Chondrocyte (in vitro differentiated cells): ENCODE data around the gene FER1L5. TPM values are rescaled to one million over a fixed set of nuclear protein-coding genes. Genes with fewer than 3 reads are reported as not detected.
A peak's percentile ranks its signal among the peaks of the same experiment; 100 is the strongest.
"Not testable (repeated sequence)": the region's sequence is repeated elsewhere in the genome, so short reads cannot be mapped to it uniquely, and the experiment has no call there.

Experiments used
- DNase-seq: peaks from one replicate; pipeline ENCODE4 v3.0.0; 2021; ENCODE audit warnings: mixed read lengths, low spot score
- H3K27ac Mint-ChIP-seq: one replicate; pipeline ENCODE4 v1.8.0; 2021; ENCODE audit warnings: mild to moderate bottlenecking, moderate library complexity, mixed read lengths; ENCODE audit not compliant: unreplicated experiment
- H3K27me3 Mint-ChIP-seq: 2 replicates; pipeline ENCODE4 v1.8.0; 2021; ENCODE audit warnings: low read depth, mixed read lengths
- H3K36me3 Mint-ChIP-seq: 2 replicates; pipeline ENCODE4 v1.8.0; 2021; ENCODE audit warnings: low read depth, mixed read lengths
- H3K4me1 Mint-ChIP-seq: 2 replicates; pipeline ENCODE4 v1.8.0; 2021; ENCODE audit warnings: low read depth, mild to moderate bottlenecking, mixed read lengths
- H3K4me3 Mint-ChIP-seq: one replicate; pipeline ENCODE4 v1.8.0; 2021; ENCODE audit warnings: mild to moderate bottlenecking, moderate library complexity, mixed read lengths; ENCODE audit not compliant: unreplicated experiment
- H3K9me3 Mint-ChIP-seq: 2 replicates; pipeline ENCODE4 v1.8.0; 2021; ENCODE audit warnings: low read depth, mixed read lengths
- total RNA-seq: library from RNA; stranded (reverse); gene quantifications from 3 replicates; pipeline ENCODE4 v1.2.1, GENCODE V29; 2021
- TF ChIP-seq, protein P1 (sequence below): fragments of 200-600 bp; sonication (generic); IDR thresholded peaks from 2 replicates; pipeline ENCODE4 v1.5.0; 2021; ENCODE audit warnings: antibody characterized with exemption, mild to moderate bottlenecking, moderate library complexity

FER1L5 gene
- total RNA-seq, 1 donor from 2014 or later: not detected

DNA sequence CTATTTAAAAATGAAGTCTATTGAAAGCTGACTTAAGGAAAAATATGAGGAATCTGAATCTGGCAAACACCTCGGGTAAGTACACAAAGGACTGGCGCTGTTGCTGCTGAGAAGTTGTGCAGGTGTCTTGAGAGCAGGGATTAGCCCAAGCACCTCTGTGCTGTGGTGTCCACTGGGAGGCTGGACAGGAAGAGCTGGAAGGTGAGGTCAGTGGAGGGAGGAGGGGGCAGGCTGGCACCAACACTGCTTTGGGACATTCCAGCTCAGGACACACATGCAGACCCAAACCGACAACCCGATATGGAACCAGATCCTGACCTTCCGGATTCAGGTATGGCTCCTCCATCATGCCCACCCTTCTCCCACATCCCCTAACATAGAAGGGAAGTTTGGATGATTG lies 20.6 kb downstream of the FER1L5 start:
- Mint-ChIP-seq H3K4me1 (peaks cover 21% of the 10 kb centered on the region), H3K27ac (no peak overlapping the region), H3K36me3 (peaks cover 1% of the 10 kb centered on the region), H3K27me3 (no peaks in the 10 kb centered on the region), H3K9me3 (peaks cover 7% of the 10 kb centered on the region), H3K4me3 (no peak overlapping the region)
- TF ChIP-seq, protein P1, sequence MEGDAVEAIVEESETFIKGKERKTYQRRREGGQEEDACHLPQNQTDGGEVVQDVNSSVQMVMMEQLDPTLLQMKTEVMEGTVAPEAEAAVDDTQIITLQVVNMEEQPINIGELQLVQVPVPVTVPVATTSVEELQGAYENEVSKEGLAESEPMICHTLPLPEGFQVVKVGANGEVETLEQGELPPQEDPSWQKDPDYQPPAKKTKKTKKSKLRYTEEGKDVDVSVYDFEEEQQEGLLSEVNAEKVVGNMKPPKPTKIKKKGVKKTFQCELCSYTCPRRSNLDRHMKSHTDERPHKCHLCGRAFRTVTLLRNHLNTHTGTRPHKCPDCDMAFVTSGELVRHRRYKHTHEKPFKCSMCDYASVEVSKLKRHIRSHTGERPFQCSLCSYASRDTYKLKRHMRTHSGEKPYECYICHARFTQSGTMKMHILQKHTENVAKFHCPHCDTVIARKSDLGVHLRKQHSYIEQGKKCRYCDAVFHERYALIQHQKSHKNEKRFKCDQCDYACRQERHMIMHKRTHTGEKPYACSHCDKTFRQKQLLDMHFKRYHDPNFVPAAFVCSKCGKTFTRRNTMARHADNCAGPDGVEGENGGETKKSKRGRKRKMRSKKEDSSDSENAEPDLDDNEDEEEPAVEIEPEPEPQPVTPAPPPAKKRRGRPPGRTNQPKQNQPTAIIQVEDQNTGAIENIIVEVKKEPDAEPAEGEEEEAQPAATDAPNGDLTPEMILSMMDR: no peak
- DNase-seq: no peak

DNA sequence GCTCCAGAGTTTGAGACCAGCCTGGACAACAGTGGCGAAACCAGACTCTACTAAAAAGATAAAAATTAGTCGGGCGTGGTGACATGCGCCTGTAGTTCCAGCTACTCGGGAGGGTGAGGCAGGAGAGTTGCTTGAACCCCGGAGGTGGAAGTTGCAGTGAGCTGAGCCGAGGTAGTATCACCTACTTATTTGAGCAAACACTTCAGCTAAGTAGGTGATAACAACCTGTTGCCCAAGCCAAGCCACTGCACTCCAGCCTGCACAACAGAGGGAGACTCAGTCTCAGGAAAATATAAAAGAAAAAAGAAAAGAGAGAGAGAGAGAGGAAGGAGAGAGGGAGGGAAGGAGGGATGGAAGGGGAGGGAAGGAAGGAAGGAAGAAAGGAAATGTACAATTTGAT lies 21.3 kb downstream of the FER1L5 start:
- H3K4me3 Mint-ChIP-seq: no peak overlapping the region
- peaks cover 21% of the 10 kb centered on the region for H3K4me1 Mint-ChIP-seq
- peak overlapping the region; percentile 52 for H3K27ac Mint-ChIP-seq
- TF ChIP-seq, protein P1: no peak
- peaks cover 1% of the 10 kb centered on the region for H3K36me3 Mint-ChIP-seq
- no peaks in the 10 kb centered on the region for H3K27me3 Mint-ChIP-seq
- peaks cover 7% of the 10 kb centered on the region for H3K9me3 Mint-ChIP-seq
- no peak for DNase-seq

- Mint-ChIP-seq H3K27me3 (no peaks in the 10 kb centered on the region), H3K4me1 (peaks cover 21% of the 10 kb centered on the region), H3K4me3 (no peak overlapping the region), H3K9me3 (peaks cover 7% of the 10 kb centered on the region), H3K36me3 (peaks cover 1% of the 10 kb centered on the region), H3K27ac (peak overlapping the region; percentile 96)
- no peak for DNase-seq
- TF ChIP-seq, protein P1: no peak
These were observed 21.9 kb downstream of the FER1L5 start for GRCh38 chr2:96664366-96664925.

DNA sequence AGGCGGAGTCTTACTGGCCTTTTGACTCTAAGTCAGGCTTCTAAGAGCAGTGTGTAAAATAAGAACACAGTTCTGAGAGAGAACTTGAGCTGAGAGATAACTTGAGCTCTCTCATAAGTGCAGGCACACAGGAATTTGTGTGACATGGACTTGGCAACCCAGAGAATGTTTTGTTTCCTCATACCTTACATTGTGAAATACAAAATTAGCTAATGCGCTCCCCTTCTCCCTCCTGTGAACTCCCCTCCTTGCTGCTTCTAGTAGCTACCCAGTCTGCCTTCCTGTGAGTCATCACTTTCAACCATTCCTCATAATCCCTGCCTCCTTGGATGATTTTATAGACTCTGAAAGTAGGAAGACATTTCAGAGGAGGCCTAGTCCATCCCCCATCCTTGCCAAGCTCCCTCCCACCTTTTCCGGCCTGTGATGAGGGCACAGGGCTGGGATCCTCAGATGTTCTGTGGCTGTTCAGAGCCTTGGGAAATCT lies 22.6 kb downstream of the FER1L5 start:
- TF ChIP-seq, protein P1: no peak
- H3K9me3 Mint-ChIP-seq: peaks cover 7% of the 10 kb centered on the region
- H3K36me3 Mint-ChIP-seq: peaks cover 1% of the 10 kb centered on the region
- H3K27me3 Mint-ChIP-seq: no peaks in the 10 kb centered on the region
- no peak for DNase-seq
- H3K4me1 Mint-ChIP-seq: peaks cover 21% of the 10 kb centered on the region
- H3K27ac Mint-ChIP-seq: peak overlapping the region; percentile 96
- peak overlapping the region; percentile 20 for H3K4me3 Mint-ChIP-seq

DNA sequence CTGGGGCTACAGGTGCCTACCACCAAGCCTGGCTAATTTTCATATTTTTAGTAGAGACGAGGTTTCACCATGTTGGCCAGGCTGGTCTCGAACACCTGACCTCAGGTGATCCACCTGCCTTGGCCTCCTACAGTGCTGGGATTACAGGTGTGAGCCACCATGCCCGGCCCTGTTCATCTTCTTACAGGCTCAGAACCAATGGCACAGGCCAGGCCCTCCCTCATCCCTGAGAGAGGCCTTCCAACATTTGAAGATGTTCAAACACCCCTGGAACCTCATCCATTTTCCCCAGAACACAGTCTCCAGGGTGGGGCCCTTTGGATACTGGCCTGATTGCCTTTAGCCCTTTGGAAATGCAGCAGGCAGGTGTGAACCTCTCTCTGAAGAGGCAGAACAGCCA lies 23.2 kb downstream of the FER1L5 start:
- Mint-ChIP-seq H3K27ac (peak overlapping the region; percentile 96), H3K4me1 (peaks cover 21% of the 10 kb centered on the region), H3K4me3 (peak overlapping the region; percentile 20)
- DNase-seq, H3K27me3 Mint-ChIP-seq, H3K9me3 Mint-ChIP-seq, H3K36me3 Mint-ChIP-seq: not testable (repeated sequence)

- no peaks in the 10 kb centered on the region for H3K27me3 Mint-ChIP-seq
- no peak overlapping the region for H3K27ac Mint-ChIP-seq
- no peak overlapping the region for H3K4me3 Mint-ChIP-seq
- TF ChIP-seq, protein P1: no peak
- H3K36me3 Mint-ChIP-seq: peaks cover 1% of the 10 kb centered on the region
- H3K4me1 Mint-ChIP-seq: peaks cover 18% of the 10 kb centered on the region
- DNase-seq: peak; percentile 51
- H3K9me3 Mint-ChIP-seq: peaks cover 7% of the 10 kb centered on the region
These were observed 26.2 kb downstream of the FER1L5 start for GRCh38 chr2:96668771-96669170.
